K562 (cell line): Measurements from ENCODE around the gene SLC22A16. TPM values are rescaled to one million over a fixed set of nuclear protein-coding genes. Genes with fewer than 3 reads are reported as not detected.

Experiments used
- ATAC-seq: fragments of 200-7000 bp; cut with Tn5 transposase; 3 replicates; pipeline ENCODE4 v1.9.1; 2020; ENCODE audit warnings: moderate library complexity
- BruUV-seq: library from RNA; stranded (reverse); fragments of 400-500 nt; replicated peaks from 2 replicates; lab custom pipeline; 2021; lab: Mats Ljungman, UMichigan
- CTCF ChIA-PET: fragments of 300-600 bp; formaldehyde crosslinking; extraction: SDS; loops from one replicate; lab custom pipeline; 2021; ENCODE audit warnings: low intra/inter-chr PET ratio; lab: Yijun Ruan, JAX
- POLR2A ChIA-PET: fragments of 300-600, 350-650 bp; sonication (Branson Sonifier 250); formaldehyde crosslinking; extraction: SDS; loops from one replicate; lab custom pipeline; 2021; ENCODE audit warnings: antibody characterized with exemption, inconsistent platforms; lab: Yijun Ruan, JAX
- DNase-seq, 4 experiments: peaks; one replicate each; pipeline versions ENCODE4 v3.0.0 to v3.0.0-alpha.2; 2011 to 2018; ENCODE audit warnings: low spot score in 3 of 4, mixed read lengths in 3 of 4; ENCODE audit errors: extremely low read depth in 1 of 4
- FAIRE-seq: peaks from 2 replicates; lab custom pipeline; 2011; peaks lifted over from hg19 to GRCh38; lab: Jason Lieb, UNC
- H2AFZ ChIP-seq: 2 replicates; pipeline ENCODE4 v1.6.0; 2011; ENCODE audit warnings: low read depth, low read length, control low read depth, inconsistent platforms
- H3K27ac ChIP-seq: fragments of 200-600 bp; 3 replicates; pipeline ENCODE4 v1.8.0; 2011; ENCODE audit warnings: low read depth, mild to moderate bottlenecking, control low read depth, inconsistent platforms, low read length, moderate library complexity, mixed read lengths; ENCODE audit errors: extremely low read depth
- H3K27me3 ChIP-seq, 2 experiments: fragments of 300-600 bp in 1 of 2; 2 replicates in 1 of 2; 3 replicates in 1 of 2; pipeline versions ENCODE4 v1.6.0 to v1.8.0; 2011; ENCODE audit warnings: inconsistent platforms in 2 of 2, low read length in 2 of 2, mild to moderate bottlenecking in 1 of 2, mixed read lengths in 1 of 2, moderate library complexity in 1 of 2; ENCODE audit not compliant: control insufficient read depth in 2 of 2, insufficient read depth in 2 of 2
- H3K36me3 ChIP-seq: fragments of 300-600 bp; 3 replicates; pipeline ENCODE4 v1.8.0; 2011; ENCODE audit warnings: mild to moderate bottlenecking, low read length, inconsistent platforms; ENCODE audit not compliant: control insufficient read depth, insufficient read depth
- H3K4me1 ChIP-seq, 2 experiments: fragments of 200-600 bp in 1 of 2; replicated peaks in 1 of 2; 2 replicates in 1 of 2; 3 replicates in 1 of 2; pipeline versions ENCODE4 v1.5.1 to v1.8.0; 2011; ENCODE audit warnings: inconsistent platforms in 2 of 2, low read length in 2 of 2, mild to moderate bottlenecking in 1 of 2, mixed read lengths in 1 of 2, moderate library complexity in 1 of 2; ENCODE audit not compliant: control insufficient read depth in 2 of 2, insufficient read depth in 2 of 2
- H3K4me2 ChIP-seq: 2 replicates; pipeline ENCODE4 v1.6.1; 2011; ENCODE audit warnings: low read length, control low read depth, inconsistent platforms, mixed read lengths; ENCODE audit not compliant: insufficient read depth
- H3K4me3 ChIP-seq: fragments of 200-600 bp; sonication (generic), shearing (Covaris generic); 2 replicates; pipeline ENCODE4 v1.5.1; 2016; ENCODE audit warnings: control low read depth, inconsistent platforms
- H3K79me2 ChIP-seq: fragments of 200-600 bp; 3 replicates; pipeline ENCODE4 v1.8.0; 2011; ENCODE audit warnings: low read length, inconsistent platforms; ENCODE audit not compliant: control insufficient read depth, insufficient read depth
- H3K9ac ChIP-seq, 2 experiments: 2 replicates each; pipeline versions ENCODE4 v1.6.0 to v1.6.1; 2011; ENCODE audit warnings: low read depth in 2 of 2, low read length in 2 of 2, control low read depth in 1 of 2, inconsistent platforms in 1 of 2, mild to moderate bottlenecking in 1 of 2, mixed read lengths in 1 of 2; ENCODE audit not compliant: insufficient read depth in 1 of 2
- H3K9me1 ChIP-seq: one replicate; pipeline ENCODE4 v1.6.0; 2011; ENCODE audit warnings: inconsistent platforms, mild to moderate bottlenecking, low read length, moderate library complexity; ENCODE audit not compliant: control insufficient read depth, insufficient read depth
- H3K9me3 ChIP-seq: replicated peaks from 2 replicates; pipeline ENCODE4 v1.5.1; 2011; ENCODE audit warnings: low read depth, low read length, inconsistent platforms; ENCODE audit not compliant: control insufficient read depth, insufficient read depth
- H4K20me1 ChIP-seq: replicated peaks from 2 replicates; pipeline ENCODE4 v1.6.1; 2011; ENCODE audit warnings: low read length, inconsistent platforms, mixed read lengths; ENCODE audit not compliant: control insufficient read depth, insufficient read depth
- CHAMP1 ChIP-seq: fragments of 450-650 bp; IDR thresholded peaks from 2 replicates; pipeline ENCODE4 v1.6.1; 2016; ENCODE audit warnings: mild to moderate bottlenecking
- FIP1L1 ChIP-seq: fragments of 200-400 bp; formaldehyde crosslinking; IDR thresholded peaks from 2 replicates; pipeline ENCODE4 v1.6.1; 2018; ENCODE audit warnings: mild to moderate bottlenecking, low read depth, low read length; ENCODE audit not compliant: poor library complexity, severe bottlenecking
- GTF2E2 ChIP-seq: fragments of 200-800 bp; sonication (Bioruptor generic); IDR thresholded peaks from 2 replicates; pipeline ENCODE4 v1.6.1; 2016; ENCODE audit warnings: missing genetic modification characterization, missing compliant biosample characterization
- GTF2F1 ChIP-seq: IDR thresholded peaks from 2 replicates; pipeline ENCODE4 v1.6.1; 2011; ENCODE audit warnings: low read depth, low read length, improper control_type of control experiment
- MBD2 ChIP-seq: sonication (generic); IDR thresholded peaks from 2 replicates; pipeline ENCODE4 v1.6.1; 2016; ENCODE audit warnings: low read depth, borderline replicate concordance
- MEIS2 ChIP-seq: fragments of 450-650 bp; IDR thresholded peaks from 2 replicates; pipeline ENCODE4 v1.6.1; 2014; ENCODE audit warnings: mild to moderate bottlenecking; ENCODE audit not compliant: partially characterized antibody
- MLX ChIP-seq, 2 experiments: fragments of 450-650 bp in 1 of 2; sonication (generic) in 1 of 2; formaldehyde crosslinking; conservative IDR thresholded peaks; 2 replicates each; pipeline versions ENCODE4 v1.4.0 to v1.8.1; 2020 to 2022; ENCODE audit warnings: mild to moderate bottlenecking in 1 of 2, missing genetic modification reagents in 1 of 2
- SRSF7 ChIP-seq: fragments of 200-400 bp; formaldehyde crosslinking; optimal IDR thresholded peaks from 2 replicates; pipeline ENCODE3; 2017; ENCODE audit warnings: mild to moderate bottlenecking, low read depth, low read length
- ZNF124 ChIP-seq: sonication (generic); formaldehyde crosslinking; IDR thresholded peaks from 2 replicates; pipeline ENCODE4 v1.8.1; 2022; ENCODE audit warnings: missing genetic modification reagents
- ZNF518B ChIP-seq: fragments of 250-450 bp; sonication (Bioruptor Pico); IDR thresholded peaks from 2 replicates; pipeline ENCODE4 v1.5.0; 2021; ENCODE audit warnings: mild to moderate bottlenecking, moderate library complexity
- ZNF639 ChIP-seq, 2 experiments: fragments of 200-800 bp in 1 of 2; sonication (Bioruptor generic) in 1 of 2; sonication (generic) in 1 of 2; formaldehyde crosslinking in 1 of 2; IDR thresholded peaks in 1 of 2; conservative IDR thresholded peaks in 1 of 2; 2 replicates each; pipeline versions ENCODE4 v1.5.0 to v1.6.1; 2016 to 2020; ENCODE audit warnings: missing compliant biosample characterization in 1 of 2, missing genetic modification characterization in 1 of 2, missing genetic modification reagents in 1 of 2
- ZNF764 ChIP-seq: fragments of 250-450 bp; sonication (Bioruptor Pico); IDR thresholded peaks from 2 replicates; pipeline ENCODE4 v1.4.0; 2020; ENCODE audit warnings: low read depth, mild to moderate bottlenecking, moderate library complexity
- WGBS: fragments of 100-300 bp; shearing (Covaris generic); methylation state at CpG from one replicate; pipeline ENCODE4 v1.1.6; 2016; ENCODE audit warnings: low coverage, mixed read lengths; ENCODE audit not compliant: insufficient coverage; ENCODE audit errors: missing lambda C conversion rate; 5-methylcytosine and 5-hydroxymethylcytosine counted together
- in situ Hi-C: fragments of 300-500 bp; cut with MboI; formaldehyde crosslinking; loops from 4 replicates; pipeline ENCODE4 v1.15.0; 2018; ENCODE audit warnings: inconsistent platforms, mixed read lengths
- intact Hi-C: fragments of 100-400 bp; cut with micrococcal nuclease; formaldehyde crosslinking; loops from 2 replicates; pipeline ENCODE4 v1.14.2; 2022
- polyA plus RNA-seq, 8 experiments: library from polyadenylated mRNA; depleted of rRNA in 4 of 8; stranded (reverse) in 5 of 8; unstranded in 3 of 8; fragments of >200 nt; fragmentation: Nextera tagmentation in 2 of 8; fragmentation: Illumina TruSeq in 1 of 8; extraction: Ambion mirVana in 2 of 8; extraction: Trizol in 1 of 8; gene quantifications; 2 replicates each; pipeline versions ENCODE4 v1.2.1 to v1.2.3, GENCODE V29; 2011 to 2014; ENCODE audit warnings: inconsistent platforms in 1 of 8, missing spikeins in 1 of 8
- total RNA-seq, 7 experiments: library from RNA; depleted of rRNA in 6 of 7; stranded (reverse); fragments of >200 nt in 6 of 7; fragmentation: Illumina TruSeq in 2 of 7; extraction: Trizol in 2 of 7; gene quantifications; 2 replicates each; pipeline versions ENCODE4 v1.2.1 to v1.2.3, GENCODE V29; 2011 to 2021; ENCODE audit warnings: low replicate concordance in 1 of 7

The SLC22A16 gene
- total and polyA plus RNA-seq, 9 of the 15 experiments (the other 6 are each of a cell fraction or from before 2014, with no cell fraction given): not detected

GRCh38 chr6:110430741-110431140 is 45.7 kb downstream of the SLC22A16 start:
- Histone ChIP-seq H2AFZ (no peak overlapping the region), H3K4me3 (no peak overlapping the region), H3K27ac (no peak overlapping the region), H3K9me3 (no peaks in the 10 kb centered on the region), H3K79me2 (no peaks in the 10 kb centered on the region), H3K27me3 (peaks cover 13 to 52% of the 10 kb centered on the region in 2 experiments; a peak in 4 of 5 replicates), H3K9me1 (no peaks in the 10 kb centered on the region), H3K9ac (no peak overlapping the region), H3K36me3 (no peaks in the 10 kb centered on the region), H3K4me1 (no peaks in the 10 kb centered on the region), H4K20me1 (no peaks in the 10 kb centered on the region), H3K4me2 (no peak overlapping the region)
- TF ChIP-seq ZNF518B (CRISPR knock-in tag): no peak
- TF ChIP-seq GTF2E2 (tag): no peak
- no peak for TF ChIP-seq GTF2F1
- TF ChIP-seq ZNF124: no peak
- TF ChIP-seq MEIS2: no peak
- no peak for TF ChIP-seq MLX (CRISPR knock-in tag; conservative IDR thresholded peaks at IDR 0.05)
- no peak for TF ChIP-seq CHAMP1
- no peak for TF ChIP-seq FIP1L1
- TF ChIP-seq ZNF639 (CRISPR knock-in tag; conservative IDR thresholded peaks at IDR 0.05 in 1 of 2, IDR thresholded peaks at IDR 0.05 in 1 of 2): no peak
- no peak for TF ChIP-seq MBD2
- no peak for TF ChIP-seq SRSF7
- TF ChIP-seq ZNF764 (CRISPR knock-in tag): no peak
- FAIRE-seq (no peak), DNase-seq (no peak), ATAC-seq (no peak)
- ChIA-PET POLR2A (no interaction called here), CTCF (no interaction called here)
- in situ Hi-C loops (no loop called here), intact Hi-C loops (no loop called here)
- 2% methylated on average over 4 of the region's 4 CpGs for WGBS
- no TSS peak for BruUV-seq
